HEK293 (cell line): ENCODE measurements around the gene LAMP1.

ENCODE experiments used
- CTCF ChIA-PET: fragments of 350-600 bp; formaldehyde crosslinking; extraction: SDS; loops from one replicate; lab custom pipeline; 2021; ENCODE audit warnings: antibody characterized with exemption; lab: Yijun Ruan, JAX
- POLR2A ChIA-PET: fragments of 300-600 bp; formaldehyde crosslinking; extraction: SDS; loops from one replicate; lab custom pipeline; 2020; ENCODE audit warnings: antibody characterized with exemption, inconsistent platforms; lab: Yijun Ruan, JAX
- H3K27ac ChIP-seq: fragments of 200-500 bp; sonication (Bioruptor generic); 2 replicates; pipeline ENCODE4 v1.5.1; 2014; ENCODE audit warnings: low read depth, low read length, control low read depth, inconsistent platforms; ENCODE audit errors: extremely low read depth
- H3K36me3 ChIP-seq, 2 experiments: fragments of 200-500 bp in 1 of 2; sonication (Bioruptor generic) in 1 of 2; 1 replicate in 1 of 2; 2 replicates in 1 of 2; pipeline ENCODE4 v1.5.1; 2014 to 2017; ENCODE audit warnings: inconsistent platforms in 2 of 2, low read length in 2 of 2; ENCODE audit not compliant: control insufficient read depth in 2 of 2, insufficient read depth in 1 of 2
- H3K4me1 ChIP-seq: fragments of 200-500 bp; sonication (Bioruptor generic); 2 replicates; pipeline ENCODE4 v1.5.1; 2014; ENCODE audit warnings: mild to moderate bottlenecking, low read length, inconsistent platforms; ENCODE audit not compliant: control insufficient read depth, insufficient read depth
- H3K4me3 ChIP-seq: 2 replicates; pipeline ENCODE4 v1.5.1; 2011; ENCODE audit warnings: low read depth, mild to moderate bottlenecking, control low read depth, low read length, moderate library complexity
- H3K9me3 ChIP-seq: fragments of 200-500 bp; sonication (Bioruptor generic); 2 replicates; pipeline ENCODE4 v1.5.1; 2014; ENCODE audit warnings: low read depth, low read length, inconsistent platforms; ENCODE audit not compliant: control insufficient read depth, insufficient read depth
- BCL11B ChIP-seq: fragments of 450-650 bp; formaldehyde crosslinking; IDR thresholded peaks from 2 replicates; pipeline ENCODE4 v1.5.1; 2016; ENCODE audit warnings: low read depth, missing biosample characterization, missing genetic modification characterization
- EGR2 ChIP-seq: fragments of 450-650 bp; formaldehyde crosslinking; IDR thresholded peaks from 2 replicates; pipeline ENCODE4 v1.5.1; 2016; ENCODE audit warnings: low read depth, missing biosample characterization, missing genetic modification characterization
- SETDB1 ChIP-seq: IDR thresholded peaks from one replicate; pipeline ENCODE4 v1.6.1; 2017; ENCODE audit warnings: mild to moderate bottlenecking, low read length, moderate library complexity, mixed read lengths; ENCODE audit not compliant: insufficient read length
- ZBTB17 ChIP-seq: fragments of 450-650 bp; formaldehyde crosslinking; IDR thresholded peaks from 2 replicates; pipeline ENCODE4 v1.5.1; 2016; ENCODE audit warnings: missing biosample characterization, missing genetic modification characterization
- ZNF121 ChIP-seq: fragments of 450-650 bp; formaldehyde crosslinking; IDR thresholded peaks from 2 replicates; pipeline ENCODE4 v1.5.1; 2016; ENCODE audit warnings: missing biosample characterization, missing genetic modification characterization
- ZNF133 ChIP-seq: fragments of 450-650 bp; formaldehyde crosslinking; IDR thresholded peaks from 2 replicates; pipeline ENCODE4 v1.5.1; 2016; ENCODE audit warnings: missing biosample characterization, missing genetic modification characterization
- ZNF140 ChIP-seq: fragments of 450-650 bp; formaldehyde crosslinking; IDR thresholded peaks from 2 replicates; pipeline ENCODE4 v1.5.1; 2016; ENCODE audit warnings: missing biosample characterization, missing genetic modification characterization
- ZNF157 ChIP-seq: fragments of 450-650 bp; formaldehyde crosslinking; IDR thresholded peaks from 2 replicates; pipeline ENCODE4 v1.5.1; 2016; ENCODE audit warnings: missing biosample characterization, missing genetic modification characterization
- ZNF16 ChIP-seq: fragments of 450-650 bp; formaldehyde crosslinking; IDR thresholded peaks from 2 replicates; pipeline ENCODE4 v1.5.1; 2016; ENCODE audit warnings: low read depth, missing biosample characterization, missing genetic modification characterization
- ZNF175 ChIP-seq: fragments of 450-650 bp; formaldehyde crosslinking; IDR thresholded peaks from 2 replicates; pipeline ENCODE4 v1.5.1; 2016; ENCODE audit warnings: missing biosample characterization, missing genetic modification characterization
- ZNF223 ChIP-seq: fragments of 450-650 bp; formaldehyde crosslinking; IDR thresholded peaks from 2 replicates; pipeline ENCODE4 v1.5.1; 2016; ENCODE audit warnings: missing biosample characterization, missing genetic modification characterization
- ZNF239 ChIP-seq: fragments of 450-650 bp; formaldehyde crosslinking; IDR thresholded peaks from 2 replicates; pipeline ENCODE4 v1.5.1; 2016; ENCODE audit warnings: missing biosample characterization, missing genetic modification characterization
- ZNF335 ChIP-seq: fragments of 450-650 bp; formaldehyde crosslinking; conservative IDR thresholded peaks from 2 replicates; pipeline ENCODE4 v1.5.1; 2016; ENCODE audit warnings: missing biosample characterization, missing genetic modification characterization
- ZNF341 ChIP-seq: fragments of 450-650 bp; formaldehyde crosslinking; IDR thresholded peaks from 2 replicates; pipeline ENCODE4; 2016; ENCODE audit warnings: low read depth, missing biosample characterization, missing genetic modification characterization
- ZNF404 ChIP-seq: fragments of 450-650 bp; formaldehyde crosslinking; IDR thresholded peaks from 2 replicates; pipeline ENCODE4 v1.5.1; 2017; ENCODE audit warnings: missing biosample characterization, missing genetic modification characterization
- ZNF426 ChIP-seq: fragments of 450-650 bp; formaldehyde crosslinking; IDR thresholded peaks from 2 replicates; pipeline ENCODE4 v1.5.1; 2017; ENCODE audit warnings: missing biosample characterization, missing genetic modification characterization, mild to moderate bottlenecking, inconsistent platforms, moderate library complexity
- ZNF473 ChIP-seq: fragments of 450-650 bp; formaldehyde crosslinking; IDR thresholded peaks from 2 replicates; pipeline ENCODE4 v1.5.1; 2017; ENCODE audit warnings: missing biosample characterization, missing genetic modification characterization
- ZNF521 ChIP-seq: fragments of 450-650 bp; formaldehyde crosslinking; IDR thresholded peaks from 2 replicates; pipeline ENCODE4 v1.5.1; 2017; ENCODE audit warnings: missing biosample characterization, mild to moderate bottlenecking, missing genetic modification characterization
- ZNF544 ChIP-seq: fragments of 450-650 bp; formaldehyde crosslinking; IDR thresholded peaks from 2 replicates; pipeline ENCODE4 v1.5.0; 2017; ENCODE audit warnings: missing biosample characterization, missing genetic modification characterization
- ZNF664 ChIP-seq: fragments of 450-650 bp; formaldehyde crosslinking; IDR thresholded peaks from 2 replicates; pipeline ENCODE4 v1.5.1; 2016; ENCODE audit warnings: missing biosample characterization, missing genetic modification characterization
- ZNF670 ChIP-seq: fragments of 450-650 bp; formaldehyde crosslinking; IDR thresholded peaks from 2 replicates; pipeline ENCODE4 v1.5.1; 2016; ENCODE audit warnings: missing biosample characterization, missing genetic modification characterization, low read depth
- ZNF776 ChIP-seq: fragments of 450-650 bp; formaldehyde crosslinking; IDR thresholded peaks from 2 replicates; pipeline ENCODE4 v1.5.0; 2017; ENCODE audit warnings: missing biosample characterization, missing genetic modification characterization, borderline replicate concordance
- ZNF830 ChIP-seq: fragments of 450-650 bp; IDR thresholded peaks from 2 replicates; pipeline ENCODE4 v1.5.0; 2018; ENCODE audit warnings: missing biosample characterization, missing genetic modification characterization, low read depth, mild to moderate bottlenecking, moderate library complexity
- ZNF843 ChIP-seq: fragments of 450-650 bp; formaldehyde crosslinking; IDR thresholded peaks from 2 replicates; pipeline ENCODE4 v1.5.1; 2016; ENCODE audit warnings: missing biosample characterization, missing genetic modification characterization
- ZSCAN16 ChIP-seq: fragments of 450-650 bp; formaldehyde crosslinking; IDR thresholded peaks from 2 replicates; pipeline ENCODE4 v1.5.1; 2016; ENCODE audit warnings: missing biosample characterization, missing genetic modification characterization
- TF ChIP-seq, protein P1 (sequence below): fragments of 450-650 bp; IDR thresholded peaks from 2 replicates; pipeline ENCODE4 v1.5.1; 2018; ENCODE audit warnings: missing biosample characterization, missing genetic modification characterization
- TF ChIP-seq, protein P2 (sequence below): fragments of 450-650 bp; formaldehyde crosslinking; IDR thresholded peaks from 2 replicates; pipeline ENCODE4 v1.5.1; 2017; ENCODE audit warnings: missing biosample characterization, missing genetic modification characterization
- TF ChIP-seq, protein P3 (sequence below): fragments of 450-650 bp; formaldehyde crosslinking; IDR thresholded peaks from 2 replicates; pipeline ENCODE4 v1.5.1; 2016; ENCODE audit warnings: missing biosample characterization, missing genetic modification characterization, borderline replicate concordance

LAMP1 gene

DNA sequence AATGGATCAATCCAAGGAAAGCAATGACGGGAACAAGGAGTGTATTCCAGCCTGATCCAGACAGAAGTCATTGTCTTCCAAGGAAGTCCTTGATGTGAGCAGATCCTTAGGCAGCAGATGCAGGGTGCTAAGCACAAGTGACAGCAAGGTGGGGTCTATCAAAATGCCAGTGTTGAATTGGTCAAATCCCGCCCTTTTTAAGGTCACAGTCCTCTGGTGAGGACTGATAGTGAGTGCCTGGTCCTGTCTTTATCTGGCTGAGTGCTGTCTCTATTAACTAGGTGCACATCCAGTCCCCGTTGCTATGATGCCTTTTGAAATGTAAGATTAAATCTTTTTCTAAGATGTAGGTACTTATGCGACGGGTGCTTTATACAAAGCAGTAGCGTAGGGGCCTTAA lies 1.3 kb upstream of the LAMP1 start:
- ChIA-PET POLR2A (no interaction called here), CTCF (no interaction called here)
- H3K4me3 ChIP-seq = no peak overlapping the region
- no peaks in the 10 kb centered on the region for H3K36me3 ChIP-seq
- TF ChIP-seq ZNF544 (tag by site-specific recombination) (no peak), SETDB1 (no peak), ZNF223 (tag by site-specific recombination) (no peak), ZNF133 (no peak), ZSCAN16 (no peak), ZNF404 (no peak), ZNF16 (no peak), ZNF843 (tag by site-specific recombination) (no peak), ZNF175 (tag by site-specific recombination) (no peak), ZNF239 (tag by site-specific recombination) (no peak), ZNF664 (tag by site-specific recombination) (no peak), ZNF473 (tag by site-specific recombination) (no peak), ZNF140 (tag by site-specific recombination) (no peak), ZNF121 (tag by site-specific recombination) (no peak), ZNF157 (tag by site-specific recombination) (no peak), ZNF830 (tag by site-specific recombination) (no peak)
- TF ChIP-seq, protein P1, sequence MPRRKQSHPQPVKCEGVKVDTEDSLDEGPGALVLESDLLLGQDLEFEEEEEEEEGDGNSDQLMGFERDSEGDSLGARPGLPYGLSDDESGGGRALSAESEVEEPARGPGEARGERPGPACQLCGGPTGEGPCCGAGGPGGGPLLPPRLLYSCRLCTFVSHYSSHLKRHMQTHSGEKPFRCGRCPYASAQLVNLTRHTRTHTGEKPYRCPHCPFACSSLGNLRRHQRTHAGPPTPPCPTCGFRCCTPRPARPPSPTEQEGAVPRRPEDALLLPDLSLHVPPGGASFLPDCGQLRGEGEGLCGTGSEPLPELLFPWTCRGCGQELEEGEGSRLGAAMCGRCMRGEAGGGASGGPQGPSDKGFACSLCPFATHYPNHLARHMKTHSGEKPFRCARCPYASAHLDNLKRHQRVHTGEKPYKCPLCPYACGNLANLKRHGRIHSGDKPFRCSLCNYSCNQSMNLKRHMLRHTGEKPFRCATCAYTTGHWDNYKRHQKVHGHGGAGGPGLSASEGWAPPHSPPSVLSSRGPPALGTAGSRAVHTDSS (tag by site-specific recombination) = no peak
- TF ChIP-seq, protein P2, sequence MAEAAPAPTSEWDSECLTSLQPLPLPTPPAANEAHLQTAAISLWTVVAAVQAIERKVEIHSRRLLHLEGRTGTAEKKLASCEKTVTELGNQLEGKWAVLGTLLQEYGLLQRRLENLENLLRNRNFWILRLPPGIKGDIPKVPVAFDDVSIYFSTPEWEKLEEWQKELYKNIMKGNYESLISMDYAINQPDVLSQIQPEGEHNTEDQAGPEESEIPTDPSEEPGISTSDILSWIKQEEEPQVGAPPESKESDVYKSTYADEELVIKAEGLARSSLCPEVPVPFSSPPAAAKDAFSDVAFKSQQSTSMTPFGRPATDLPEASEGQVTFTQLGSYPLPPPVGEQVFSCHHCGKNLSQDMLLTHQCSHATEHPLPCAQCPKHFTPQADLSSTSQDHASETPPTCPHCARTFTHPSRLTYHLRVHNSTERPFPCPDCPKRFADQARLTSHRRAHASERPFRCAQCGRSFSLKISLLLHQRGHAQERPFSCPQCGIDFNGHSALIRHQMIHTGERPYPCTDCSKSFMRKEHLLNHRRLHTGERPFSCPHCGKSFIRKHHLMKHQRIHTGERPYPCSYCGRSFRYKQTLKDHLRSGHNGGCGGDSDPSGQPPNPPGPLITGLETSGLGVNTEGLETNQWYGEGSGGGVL (tag by site-specific recombination) = no peak
- H3K27ac ChIP-seq = no peak overlapping the region
- no peaks in the 10 kb centered on the region for H3K4me1 ChIP-seq
- H3K9me3 ChIP-seq = no peaks in the 10 kb centered on the region

DNA sequence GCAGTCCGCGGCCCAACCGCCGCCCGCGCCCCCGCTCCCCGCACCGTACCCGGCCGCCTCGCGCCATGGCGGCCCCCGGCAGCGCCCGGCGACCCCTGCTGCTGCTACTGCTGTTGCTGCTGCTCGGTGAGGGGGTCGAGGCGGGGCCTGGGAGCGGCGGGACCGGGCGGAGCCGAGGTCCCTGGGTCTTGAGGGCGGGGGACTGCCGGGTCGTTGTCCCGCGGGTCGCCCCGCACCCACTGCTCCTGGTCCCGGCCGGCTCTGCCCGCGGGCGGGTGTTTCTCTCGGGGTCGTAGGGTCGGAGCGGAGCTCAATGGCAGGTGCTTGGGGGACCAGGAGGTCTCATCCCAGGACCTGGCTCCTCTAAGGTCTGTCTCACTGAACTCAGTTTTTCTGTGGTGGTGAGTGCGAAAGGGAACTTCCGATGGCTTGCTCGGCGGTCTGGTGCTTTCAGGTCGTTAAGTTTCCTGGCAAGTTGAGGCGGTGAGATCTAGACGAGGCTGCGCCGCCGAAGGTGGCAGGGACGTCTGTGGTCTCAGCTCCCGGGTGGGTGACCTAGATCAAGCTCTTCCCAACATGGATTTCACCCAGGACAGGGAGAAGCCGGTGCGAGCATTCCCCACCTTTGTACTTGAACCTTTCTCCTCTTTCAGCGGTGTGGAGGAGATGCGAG lies 467 bp downstream of the LAMP1 start:
- ChIA-PET CTCF (interaction anchor here (0.6 kb wide), 1 partner anchor 100 kb away, joined by 3 read pairs; no protein-coding TSS in a partner anchor), POLR2A (no interaction called here)
- no peak for TF ChIP-seq BCL11B (tag by site-specific recombination)
- no peak for TF ChIP-seq ZNF670 (tag by site-specific recombination)
- peak; percentile 45 for TF ChIP-seq ZNF341
- no peak for TF ChIP-seq ZNF521 (tag by site-specific recombination)
- TF ChIP-seq ZNF426 (tag by site-specific recombination) = no peak
- TF ChIP-seq ZNF776 (tag by site-specific recombination) = no peak
- no peak for TF ChIP-seq EGR2 (tag by site-specific recombination)
- peak; percentile 37 for TF ChIP-seq ZBTB17 (tag by site-specific recombination)
- TF ChIP-seq, protein P3, sequence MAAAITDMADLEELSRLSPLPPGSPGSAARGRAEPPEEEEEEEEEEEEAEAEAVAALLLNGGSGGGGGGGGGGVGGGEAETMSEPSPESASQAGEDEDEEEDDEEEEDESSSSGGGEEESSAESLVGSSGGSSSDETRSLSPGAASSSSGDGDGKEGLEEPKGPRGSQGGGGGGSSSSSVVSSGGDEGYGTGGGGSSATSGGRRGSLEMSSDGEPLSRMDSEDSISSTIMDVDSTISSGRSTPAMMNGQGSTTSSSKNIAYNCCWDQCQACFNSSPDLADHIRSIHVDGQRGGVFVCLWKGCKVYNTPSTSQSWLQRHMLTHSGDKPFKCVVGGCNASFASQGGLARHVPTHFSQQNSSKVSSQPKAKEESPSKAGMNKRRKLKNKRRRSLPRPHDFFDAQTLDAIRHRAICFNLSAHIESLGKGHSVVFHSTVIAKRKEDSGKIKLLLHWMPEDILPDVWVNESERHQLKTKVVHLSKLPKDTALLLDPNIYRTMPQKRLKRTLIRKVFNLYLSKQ (tag by site-specific recombination) = no peak
- TF ChIP-seq ZNF335 (tag by site-specific recombination) = peak; percentile 51
- Histone ChIP-seq H3K4me1 (no peaks in the 10 kb centered on the region), H3K9me3 (no peaks in the 10 kb centered on the region), H3K4me3 (peak overlapping the region; percentile 71), H3K27ac (peak overlapping the region; percentile 55; the same call in 1 of the 2 replicates), H3K36me3 (no peaks in the 10 kb centered on the region)
